GM12878 (cell line): ENCODE data around the gene MMP11. TPM values are rescaled to one million over a fixed set of nuclear protein-coding genes. Genes with fewer than 3 reads are reported as not detected.
A peak's percentile ranks its signal among the peaks of the same experiment; 100 is the strongest.

ENCODE experiments used
- ATAC-seq: fragments of 200-7000 bp; cut with Tn5 transposase; 3 replicates; pipeline ENCODE4 v1.9.1; 2020; ENCODE audit warnings: mild to moderate bottlenecking, moderate library complexity
- BruUV-seq: library from RNA; stranded (reverse); fragments of 400-500 nt; replicated peaks from 2 replicates; lab custom pipeline; 2021; lab: Mats Ljungman, UMichigan
- CTCF ChIA-PET: fragments of 300-600 bp; sonication (Branson Sonifier 250); formaldehyde crosslinking; extraction: SDS; loops from one replicate; lab custom pipeline; 2021; ENCODE audit warnings: inconsistent platforms; lab: Yijun Ruan, JAX
- POLR2A ChIA-PET: fragments of 350-600 bp; formaldehyde crosslinking; extraction: SDS; loops from one replicate; lab custom pipeline; 2021; ENCODE audit warnings: inconsistent platforms; lab: Charles Lee
- RAD21 ChIA-PET: fragments of 300-600 bp; sonication (Branson Sonifier 250); formaldehyde crosslinking; loops from one replicate; lab custom pipeline; 2023; ENCODE audit warnings: antibody characterized with exemption; ENCODE audit not compliant: unreplicated experiment; lab: Charles Lee
- SMC1A ChIA-PET: fragments of 300-600 bp; sonication (Branson Sonifier 250); formaldehyde crosslinking; loops from one replicate; lab custom pipeline; 2023; ENCODE audit not compliant: unreplicated experiment, uncharacterized antibody; lab: Charles Lee
- DNase-seq: peaks from one replicate; pipeline ENCODE4 v3.0.0-alpha.2; 2011; ENCODE audit warnings: low read depth, low spot score
- FAIRE-seq: peaks from 3 replicates; lab custom pipeline; 2011; peaks lifted over from hg19 to GRCh38; lab: Jason Lieb, UNC
- H2AFZ ChIP-seq: 2 replicates; pipeline ENCODE4 v1.6.0; 2011; ENCODE audit warnings: low read depth, low read length, control low read depth; ENCODE audit not compliant: control insufficient read depth
- H3K27ac ChIP-seq: 2 replicates; pipeline ENCODE4 v1.5.1; 2011; ENCODE audit warnings: control low read depth; ENCODE audit not compliant: control insufficient read depth, insufficient read depth
- H3K27me3 ChIP-seq, 2 experiments: replicated peaks in 1 of 2; 2 replicates each; pipeline versions ENCODE4 v1.6.0 to v1.6.1; 2011; ENCODE audit warnings: low read length in 1 of 2; ENCODE audit not compliant: control insufficient read depth in 2 of 2, insufficient read depth in 2 of 2
- H3K36me3 ChIP-seq, 2 experiments: 2 replicates each; pipeline ENCODE4 v1.5.1; 2011; ENCODE audit warnings: low read length in 1 of 2; ENCODE audit not compliant: control insufficient read depth in 2 of 2, insufficient read depth in 2 of 2
- H3K4me1 ChIP-seq: 2 replicates; pipeline ENCODE4 v1.6.1; 2011; ENCODE audit warnings: mild to moderate bottlenecking, low read length, moderate library complexity, mixed read lengths; ENCODE audit not compliant: control insufficient read depth, insufficient read depth
- H3K4me2 ChIP-seq: 2 replicates; pipeline ENCODE4 v1.6.0; 2011; ENCODE audit warnings: control low read depth; ENCODE audit not compliant: control insufficient read depth, insufficient read depth
- H3K4me3 ChIP-seq: fragments of 200-600 bp; sonication (generic); 2 replicates; pipeline ENCODE4 v1.5.1; 2016
- H3K79me2 ChIP-seq: 2 replicates; pipeline ENCODE4 v1.6.0; 2011; ENCODE audit warnings: low read length; ENCODE audit not compliant: control insufficient read depth, insufficient read depth
- H3K9ac ChIP-seq: 2 replicates; pipeline ENCODE4 v1.8.0; 2011; ENCODE audit warnings: low read length, control low read depth, mixed read lengths; ENCODE audit not compliant: control insufficient read depth, insufficient read depth
- H3K9me3 ChIP-seq: replicated peaks from 3 replicates; pipeline ENCODE4 v1.5.1; 2011; ENCODE audit warnings: mild to moderate bottlenecking, low read length; ENCODE audit not compliant: control insufficient read depth, insufficient read depth
- H4K20me1 ChIP-seq: 2 replicates; pipeline ENCODE4 v1.6.0; 2011; ENCODE audit not compliant: control insufficient read depth, insufficient read depth
- WGBS: methylation state at CpG from one replicate; pipeline ENCODE4 v1.1.6; 2016; ENCODE audit warnings: low lambda C conversion rate; ENCODE audit not compliant: insufficient replicate concordance, insufficient coverage; ENCODE audit errors: missing lambda C conversion rate; 5-methylcytosine and 5-hydroxymethylcytosine counted together
- in situ Hi-C: fragments of 300-500 bp; cut with MboI; formaldehyde crosslinking; loops from 9 replicates; pipeline ENCODE4 v1.14.3; 2018; ENCODE audit warnings: mixed read lengths
- intact Hi-C: fragments of 100-400 bp; cut with micrococcal nuclease; formaldehyde crosslinking; loops from one replicate; pipeline ENCODE4 v1.14.2; 2022; ENCODE audit not compliant: unreplicated experiment
- polyA plus RNA-seq, 11 experiments: library from polyadenylated mRNA; depleted of rRNA in 4 of 11; unstranded in 6 of 11; stranded (reverse) in 5 of 11; fragments of >200 nt; fragmentation: Nextera tagmentation in 4 of 11; fragmentation: Illumina TruSeq in 1 of 11; extraction: Ambion mirVana in 4 of 11; extraction: Trizol in 1 of 11; gene quantifications; 1 replicate in 1 of 11; 2 replicates in 10 of 11; pipeline versions ENCODE4 v1.2.1 to v1.2.3, GENCODE V29; 2011 to 2016; ENCODE audit warnings: inconsistent platforms in 2 of 11, missing spikeins in 2 of 11, low read depth in 1 of 11
- total RNA-seq, 4 experiments: library from RNA; depleted of rRNA in 3 of 4; stranded (reverse); fragments of >200 nt in 3 of 4; fragmentation: Illumina TruSeq in 1 of 4; extraction: Trizol in 1 of 4; gene quantifications; 2 replicates each; pipeline versions ENCODE4 v1.2.1 to v1.2.3, GENCODE V29; 2013 to 2021
- TF ChIP-seq, protein P1 (sequence below): fragments of 450-650 bp; IDR thresholded peaks from 2 replicates; pipeline ENCODE4 v1.6.1; 2017; ENCODE audit warnings: mild to moderate bottlenecking
- TF ChIP-seq, protein P2 (sequence below): fragments of 450-650 bp; IDR thresholded peaks from 2 replicates; pipeline ENCODE4 v1.6.1; 2016; ENCODE audit warnings: mild to moderate bottlenecking, moderate library complexity, borderline replicate concordance

MMP11 gene
- total and polyA plus RNA-seq, 10 of the 15 experiments (the other 5 are each of a cell fraction or from before 2014, with no cell fraction given), result 0.03 to 1.1 (median 0.31) TPM; not detected in 2

DNA sequence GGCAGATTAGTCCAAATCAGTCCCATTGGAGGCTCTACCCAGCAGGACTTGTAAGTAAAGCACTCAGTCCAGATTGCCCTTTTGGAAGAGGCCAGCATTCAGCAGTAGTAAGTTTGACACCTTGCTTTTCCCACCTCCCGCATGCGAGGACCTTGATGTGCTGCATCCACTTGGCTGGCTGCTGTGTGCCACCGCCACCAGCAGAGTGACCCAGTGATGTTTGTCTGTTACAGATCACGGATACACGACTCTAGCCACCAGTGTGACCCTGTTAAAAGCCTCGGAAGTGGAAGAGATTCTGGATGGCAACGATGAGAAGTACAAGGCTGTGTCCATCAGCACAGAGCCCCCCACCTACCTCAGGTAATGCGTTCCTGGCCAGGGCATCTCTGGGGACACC, 20.7 kb downstream of the MMP11 start:
- Histone ChIP-seq H3K27ac (no peak overlapping the region), H3K9me3 (no peaks in the 10 kb centered on the region), H3K79me2 (peaks cover 38% of the 10 kb centered on the region), H2AFZ (no peak overlapping the region), H3K4me3 (no peak overlapping the region), H3K4me2 (no peak overlapping the region), H3K27me3 (no peaks in the 10 kb centered on the region), H3K36me3 (peaks cover 20 to 27% of the 10 kb centered on the region in 2 experiments), H3K4me1 (peaks cover 13% of the 10 kb centered on the region), H3K9ac (no peak overlapping the region), H4K20me1 (no peaks in the 10 kb centered on the region)
- TF ChIP-seq, protein P1, sequence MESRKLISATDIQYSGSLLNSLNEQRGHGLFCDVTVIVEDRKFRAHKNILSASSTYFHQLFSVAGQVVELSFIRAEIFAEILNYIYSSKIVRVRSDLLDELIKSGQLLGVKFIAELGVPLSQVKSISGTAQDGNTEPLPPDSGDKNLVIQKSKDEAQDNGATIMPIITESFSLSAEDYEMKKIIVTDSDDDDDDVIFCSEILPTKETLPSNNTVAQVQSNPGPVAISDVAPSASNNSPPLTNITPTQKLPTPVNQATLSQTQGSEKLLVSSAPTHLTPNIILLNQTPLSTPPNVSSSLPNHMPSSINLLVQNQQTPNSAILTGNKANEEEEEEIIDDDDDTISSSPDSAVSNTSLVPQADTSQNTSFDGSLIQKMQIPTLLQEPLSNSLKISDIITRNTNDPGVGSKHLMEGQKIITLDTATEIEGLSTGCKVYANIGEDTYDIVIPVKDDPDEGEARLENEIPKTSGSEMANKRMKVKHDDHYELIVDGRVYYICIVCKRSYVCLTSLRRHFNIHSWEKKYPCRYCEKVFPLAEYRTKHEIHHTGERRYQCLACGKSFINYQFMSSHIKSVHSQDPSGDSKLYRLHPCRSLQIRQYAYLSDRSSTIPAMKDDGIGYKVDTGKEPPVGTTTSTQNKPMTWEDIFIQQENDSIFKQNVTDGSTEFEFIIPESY, result peak; percentile 93
- TF ChIP-seq, protein P2, sequence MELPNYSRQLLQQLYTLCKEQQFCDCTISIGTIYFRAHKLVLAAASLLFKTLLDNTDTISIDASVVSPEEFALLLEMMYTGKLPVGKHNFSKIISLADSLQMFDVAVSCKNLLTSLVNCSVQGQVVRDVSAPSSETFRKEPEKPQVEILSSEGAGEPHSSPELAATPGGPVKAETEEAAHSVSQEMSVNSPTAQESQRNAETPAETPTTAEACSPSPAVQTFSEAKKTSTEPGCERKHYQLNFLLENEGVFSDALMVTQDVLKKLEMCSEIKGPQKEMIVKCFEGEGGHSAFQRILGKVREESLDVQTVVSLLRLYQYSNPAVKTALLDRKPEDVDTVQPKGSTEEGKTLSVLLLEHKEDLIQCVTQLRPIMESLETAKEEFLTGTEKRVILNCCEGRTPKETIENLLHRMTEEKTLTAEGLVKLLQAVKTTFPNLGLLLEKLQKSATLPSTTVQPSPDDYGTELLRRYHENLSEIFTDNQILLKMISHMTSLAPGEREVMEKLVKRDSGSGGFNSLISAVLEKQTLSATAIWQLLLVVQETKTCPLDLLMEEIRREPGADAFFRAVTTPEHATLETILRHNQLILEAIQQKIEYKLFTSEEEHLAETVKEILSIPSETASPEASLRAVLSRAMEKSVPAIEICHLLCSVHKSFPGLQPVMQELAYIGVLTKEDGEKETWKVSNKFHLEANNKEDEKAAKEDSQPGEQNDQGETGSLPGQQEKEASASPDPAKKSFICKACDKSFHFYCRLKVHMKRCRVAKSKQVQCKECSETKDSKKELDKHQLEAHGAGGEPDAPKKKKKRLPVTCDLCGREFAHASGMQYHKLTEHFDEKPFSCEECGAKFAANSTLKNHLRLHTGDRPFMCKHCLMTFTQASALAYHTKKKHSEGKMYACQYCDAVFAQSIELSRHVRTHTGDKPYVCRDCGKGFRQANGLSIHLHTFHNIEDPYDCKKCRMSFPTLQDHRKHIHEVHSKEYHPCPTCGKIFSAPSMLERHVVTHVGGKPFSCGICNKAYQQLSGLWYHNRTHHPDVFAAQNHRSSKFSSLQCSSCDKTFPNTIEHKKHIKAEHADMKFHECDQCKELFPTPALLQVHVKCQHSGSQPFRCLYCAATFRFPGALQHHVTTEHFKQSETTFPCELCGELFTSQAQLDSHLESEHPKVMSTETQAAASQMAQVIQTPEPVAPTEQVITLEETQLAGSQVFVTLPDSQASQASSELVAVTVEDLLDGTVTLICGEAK, result no peak
- CTCF ChIA-PET, result interaction anchor here (1.0 to 1.6 kb wide), 2 partner anchors 9 to 51 kb away, joined by 3 to 4 read pairs; no protein-coding TSS in a partner anchor
- BruUV-seq, result no TSS peak
- DNase-seq (no peak), ATAC-seq (no peak), FAIRE-seq (no peak)
- SMC1A ChIA-PET, result no interaction called here
- POLR2A ChIA-PET, result no interaction called here
- 94% methylated on average over 8 of the region's 8 CpGs for WGBS
- intact Hi-C loops (no loop called here), in situ Hi-C loops (no loop called here)
- RAD21 ChIA-PET, result no interaction called here
